K562 (cell line): Measurements from ENCODE around the gene EIPR1. TPM values are rescaled to one million over a fixed set of nuclear protein-coding genes. Genes with fewer than 3 reads are reported as not detected.

ENCODE experiments used
- ATAC-seq: fragments of 200-7000 bp; cut with Tn5 transposase; 3 replicates; pipeline ENCODE4 v1.9.1; 2020; ENCODE audit warnings: moderate library complexity
- BruUV-seq: library from RNA; stranded (reverse); fragments of 400-500 nt; replicated peaks from 2 replicates; lab custom pipeline; 2021; lab: Mats Ljungman, UMichigan
- CTCF ChIA-PET: fragments of 300-600 bp; formaldehyde crosslinking; extraction: SDS; loops from one replicate; lab custom pipeline; 2021; ENCODE audit warnings: low intra/inter-chr PET ratio; lab: Yijun Ruan, JAX
- POLR2A ChIA-PET: fragments of 300-600, 350-650 bp; sonication (Branson Sonifier 250); formaldehyde crosslinking; extraction: SDS; loops from one replicate; lab custom pipeline; 2021; ENCODE audit warnings: antibody characterized with exemption, inconsistent platforms; lab: Yijun Ruan, JAX
- DNase-seq, 4 experiments: peaks; one replicate each; pipeline versions ENCODE4 v3.0.0 to v3.0.0-alpha.2; 2011 to 2018; ENCODE audit warnings: low spot score in 3 of 4, mixed read lengths in 3 of 4; ENCODE audit errors: extremely low read depth in 1 of 4
- FAIRE-seq: peaks from 2 replicates; lab custom pipeline; 2011; peaks lifted over from hg19 to GRCh38; lab: Jason Lieb, UNC
- H2AFZ ChIP-seq: 2 replicates; pipeline ENCODE4 v1.6.0; 2011; ENCODE audit warnings: low read depth, low read length, control low read depth, inconsistent platforms
- H3K27ac ChIP-seq: fragments of 200-600 bp; 3 replicates; pipeline ENCODE4 v1.8.0; 2011; ENCODE audit warnings: low read depth, mild to moderate bottlenecking, control low read depth, inconsistent platforms, low read length, moderate library complexity, mixed read lengths; ENCODE audit errors: extremely low read depth
- H3K27me3 ChIP-seq, 2 experiments: fragments of 300-600 bp in 1 of 2; 2 replicates in 1 of 2; 3 replicates in 1 of 2; pipeline versions ENCODE4 v1.6.0 to v1.8.0; 2011; ENCODE audit warnings: inconsistent platforms in 2 of 2, low read length in 2 of 2, mild to moderate bottlenecking in 1 of 2, mixed read lengths in 1 of 2, moderate library complexity in 1 of 2; ENCODE audit not compliant: control insufficient read depth in 2 of 2, insufficient read depth in 2 of 2
- H3K36me3 ChIP-seq: fragments of 300-600 bp; 3 replicates; pipeline ENCODE4 v1.8.0; 2011; ENCODE audit warnings: mild to moderate bottlenecking, low read length, inconsistent platforms; ENCODE audit not compliant: control insufficient read depth, insufficient read depth
- H3K4me1 ChIP-seq, 2 experiments: fragments of 200-600 bp in 1 of 2; replicated peaks in 1 of 2; 2 replicates in 1 of 2; 3 replicates in 1 of 2; pipeline versions ENCODE4 v1.5.1 to v1.8.0; 2011; ENCODE audit warnings: inconsistent platforms in 2 of 2, low read length in 2 of 2, mild to moderate bottlenecking in 1 of 2, mixed read lengths in 1 of 2, moderate library complexity in 1 of 2; ENCODE audit not compliant: control insufficient read depth in 2 of 2, insufficient read depth in 2 of 2
- H3K4me2 ChIP-seq: 2 replicates; pipeline ENCODE4 v1.6.1; 2011; ENCODE audit warnings: low read length, control low read depth, inconsistent platforms, mixed read lengths; ENCODE audit not compliant: insufficient read depth
- H3K4me3 ChIP-seq: fragments of 200-600 bp; sonication (generic), shearing (Covaris generic); 2 replicates; pipeline ENCODE4 v1.5.1; 2016; ENCODE audit warnings: control low read depth, inconsistent platforms
- H3K79me2 ChIP-seq: fragments of 200-600 bp; 3 replicates; pipeline ENCODE4 v1.8.0; 2011; ENCODE audit warnings: low read length, inconsistent platforms; ENCODE audit not compliant: control insufficient read depth, insufficient read depth
- H3K9ac ChIP-seq, 2 experiments: 2 replicates each; pipeline versions ENCODE4 v1.6.0 to v1.6.1; 2011; ENCODE audit warnings: low read depth in 2 of 2, low read length in 2 of 2, control low read depth in 1 of 2, inconsistent platforms in 1 of 2, mild to moderate bottlenecking in 1 of 2, mixed read lengths in 1 of 2; ENCODE audit not compliant: insufficient read depth in 1 of 2
- H3K9me1 ChIP-seq: one replicate; pipeline ENCODE4 v1.6.0; 2011; ENCODE audit warnings: inconsistent platforms, mild to moderate bottlenecking, low read length, moderate library complexity; ENCODE audit not compliant: control insufficient read depth, insufficient read depth
- H3K9me3 ChIP-seq: replicated peaks from 2 replicates; pipeline ENCODE4 v1.5.1; 2011; ENCODE audit warnings: low read depth, low read length, inconsistent platforms; ENCODE audit not compliant: control insufficient read depth, insufficient read depth
- H4K20me1 ChIP-seq: replicated peaks from 2 replicates; pipeline ENCODE4 v1.6.1; 2011; ENCODE audit warnings: low read length, inconsistent platforms, mixed read lengths; ENCODE audit not compliant: control insufficient read depth, insufficient read depth
- CREBBP ChIP-seq: IDR thresholded peaks from one replicate; pipeline ENCODE4 v1.6.1; 2012; ENCODE audit warnings: low read depth, mild to moderate bottlenecking, control low read depth, inconsistent platforms, low read length
- CUX1 ChIP-seq: fragments of 200-800 bp; sonication (Bioruptor generic); IDR thresholded peaks from 2 replicates; pipeline ENCODE4 v1.6.1; 2016; ENCODE audit warnings: missing genetic modification characterization, missing compliant biosample characterization
- E2F6 ChIP-seq, 2 experiments: IDR thresholded peaks; 2 replicates each; pipeline ENCODE4 v1.6.1; 2011; ENCODE audit warnings: borderline replicate concordance in 1 of 2, control low read depth in 1 of 2, low read depth in 1 of 2, low read length in 1 of 2, mild to moderate bottlenecking in 1 of 2, mixed read lengths in 1 of 2, moderate library complexity in 1 of 2; ENCODE audit not compliant: insufficient read depth in 1 of 2, insufficient read length in 1 of 2, poor library complexity in 1 of 2, severe bottlenecking in 1 of 2; ENCODE audit errors: extremely low read depth in 1 of 2
- MIER1 ChIP-seq: fragments of 450-650 bp; IDR thresholded peaks from 2 replicates; pipeline ENCODE4 v1.6.1; 2016; ENCODE audit warnings: antibody characterized with exemption, mild to moderate bottlenecking, low read depth
- PCBP2 ChIP-seq: fragments of 200-400 bp; formaldehyde crosslinking; IDR thresholded peaks from 2 replicates; pipeline ENCODE4 v1.6.1; 2018; ENCODE audit warnings: low read length, low read depth, mild to moderate bottlenecking, moderate library complexity; ENCODE audit not compliant: poor library complexity, severe bottlenecking
- PRPF4 ChIP-seq: fragments of 200-400 bp; formaldehyde crosslinking; IDR thresholded peaks from one replicate; pipeline ENCODE4 v1.6.1; 2017; ENCODE audit warnings: low read length, low read depth, mild to moderate bottlenecking; ENCODE audit not compliant: insufficient read depth, poor library complexity, severe bottlenecking
- SUPT5H ChIP-seq: fragments of 450-650 bp; IDR thresholded peaks from 2 replicates; pipeline ENCODE4 v1.6.1; 2016
- TAF1 ChIP-seq: IDR thresholded peaks from 2 replicates; pipeline ENCODE4 v1.6.1; 2011; ENCODE audit warnings: mild to moderate bottlenecking, low read length, moderate library complexity; ENCODE audit not compliant: insufficient read depth, control insufficient read depth, severe bottlenecking; ENCODE audit errors: extremely low read depth
- ZNF134 ChIP-seq: fragments of 250-450 bp; sonication (Bioruptor Pico); conservative IDR thresholded peaks from 2 replicates; pipeline ENCODE4 v1.4.0; 2020
- ZNF512 ChIP-seq: IDR thresholded peaks from 2 replicates; pipeline ENCODE4 v1.6.1; 2016; ENCODE audit warnings: missing genetic modification characterization, missing compliant biosample characterization
- WGBS: fragments of 100-300 bp; shearing (Covaris generic); methylation state at CpG from one replicate; pipeline ENCODE4 v1.1.6; 2016; ENCODE audit warnings: low coverage, mixed read lengths; ENCODE audit not compliant: insufficient coverage; ENCODE audit errors: missing lambda C conversion rate; 5-methylcytosine and 5-hydroxymethylcytosine counted together
- in situ Hi-C: fragments of 300-500 bp; cut with MboI; formaldehyde crosslinking; loops from 4 replicates; pipeline ENCODE4 v1.15.0; 2018; ENCODE audit warnings: inconsistent platforms, mixed read lengths
- intact Hi-C: fragments of 100-400 bp; cut with micrococcal nuclease; formaldehyde crosslinking; loops from 2 replicates; pipeline ENCODE4 v1.14.2; 2022
- polyA plus RNA-seq, 8 experiments: library from polyadenylated mRNA; depleted of rRNA in 4 of 8; stranded (reverse) in 5 of 8; unstranded in 3 of 8; fragments of >200 nt; fragmentation: Nextera tagmentation in 2 of 8; fragmentation: Illumina TruSeq in 1 of 8; extraction: Ambion mirVana in 2 of 8; extraction: Trizol in 1 of 8; gene quantifications; 2 replicates each; pipeline versions ENCODE4 v1.2.1 to v1.2.3, GENCODE V29; 2011 to 2014; ENCODE audit warnings: inconsistent platforms in 1 of 8, missing spikeins in 1 of 8
- total RNA-seq, 7 experiments: library from RNA; depleted of rRNA in 6 of 7; stranded (reverse); fragments of >200 nt in 6 of 7; fragmentation: Illumina TruSeq in 2 of 7; extraction: Trizol in 2 of 7; gene quantifications; 2 replicates each; pipeline versions ENCODE4 v1.2.1 to v1.2.3, GENCODE V29; 2011 to 2021; ENCODE audit warnings: low replicate concordance in 1 of 7
- TF ChIP-seq, protein P1 (sequence below), 3 experiments: fragments of 200-800 bp in 1 of 3; sonication (Bioruptor generic) in 1 of 3; sonication (generic) in 1 of 3; formaldehyde crosslinking in 1 of 3; IDR thresholded peaks; 2 replicates each; pipeline versions ENCODE4 v1.6.1 to v1.8.0; 2016 to 2022; ENCODE audit warnings: mild to moderate bottlenecking in 2 of 3, missing compliant biosample characterization in 2 of 3, missing genetic modification characterization in 2 of 3, missing genetic modification reagents in 1 of 3

EIPR1 gene
- total and polyA plus RNA-seq, 9 of the 15 experiments (the other 6 are each of a cell fraction or from before 2014, with no cell fraction given) = 19.9 to 54.4 (median 35.9) TPM

GRCh38 chr2:3144856-3145255 is 232.8 kb downstream of the EIPR1 start:
- ATAC-seq (no peak), FAIRE-seq (no peak), DNase-seq (no peak)
- no peak overlapping the region for H3K27ac ChIP-seq
- H3K4me1 ChIP-seq = peaks cover 3 to 11% of the 10 kb centered on the region in 2 experiments; a peak in 1 of 5 replicates
- H3K9me3 ChIP-seq = peaks cover 4% of the 10 kb centered on the region; the same call in 1 of the 2 replicates
- H3K79me2 ChIP-seq = no peaks in the 10 kb centered on the region
- H3K4me3 ChIP-seq = no peak overlapping the region
- intact Hi-C loops (no loop called here), in situ Hi-C loops (no loop called here)
- ChIA-PET POLR2A (interaction anchor here (0.6 to 1.6 kb wide), 4 partner anchors 8 to 1101 kb away, joined by 3 read pairs; no protein-coding TSS in a partner anchor), CTCF (no interaction called here)
- no TSS peak for BruUV-seq
- peak overlapping the region in 1 of 2 experiments; percentile 40; a peak in 1 of 4 replicates for H3K9ac ChIP-seq
- H2AFZ ChIP-seq = no peak overlapping the region
- no peaks in the 10 kb centered on the region for H3K36me3 ChIP-seq
- WGBS = 2% methylated on average over 6 of the region's 6 CpGs
- peaks cover 4 to 41% of the 10 kb centered on the region in 2 experiments; a peak in 3 of 5 replicates for H3K27me3 ChIP-seq
- H3K4me2 ChIP-seq = no peak overlapping the region
- no peaks in the 10 kb centered on the region for H4K20me1 ChIP-seq
- H3K9me1 ChIP-seq = no peaks in the 10 kb centered on the region
- TF ChIP-seq MIER1 = no peak
- TF ChIP-seq ZNF512 (tag) = no peak
- TF ChIP-seq, protein P1, sequence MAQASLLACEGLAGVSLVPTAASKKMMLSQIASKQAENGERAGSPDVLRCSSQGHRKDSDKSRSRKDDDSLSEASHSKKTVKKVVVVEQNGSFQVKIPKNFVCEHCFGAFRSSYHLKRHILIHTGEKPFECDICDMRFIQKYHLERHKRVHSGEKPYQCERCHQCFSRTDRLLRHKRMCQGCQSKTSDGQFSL (CRISPR knock-in tag; IDR thresholded peaks at IDR 0.05) = no peak
- TF ChIP-seq, protein P1 (tag; IDR thresholded peaks at IDR 0.05) = no peak
- TF ChIP-seq SUPT5H = no peak
- no peak for TF ChIP-seq E2F6 (IDR thresholded peaks at IDR 0.05; ENCODE audit: borderline replicate concordance in 1 of 2, extremely low read depth in 1 of 2, insufficient read depth in 1 of 2, insufficient read length in 1 of 2, low read depth in 1 of 2, low read length in 1 of 2, poor library complexity in 1 of 2, severe bottlenecking in 1 of 2)
- TF ChIP-seq TAF1 = no peak
- no peak for TF ChIP-seq ZNF134 (CRISPR knock-in tag)
- TF ChIP-seq CUX1 (CRISPR knock-in tag) = no peak
- no peak for TF ChIP-seq CREBBP
- TF ChIP-seq PCBP2 = no peak
- TF ChIP-seq PRPF4 = no peak
